Thyroid gland (tissue), 4 donors: ENCODE data around the gene SLC25A19. TPM values are rescaled to one million over a fixed set of nuclear protein-coding genes. Genes with fewer than 3 reads are reported as not detected.

Experiments
- DNase-seq, 2 donors: peaks; one replicate each; pipeline ENCODE4 v3.0.0-alpha.2; 2019
- H3K27ac ChIP-seq, 3 donors: fragments of 200-600 bp; sonication (generic); 1 replicate in 2 of 3; 2 replicates in 1 of 3; pipeline ENCODE4 v1.5.1; 2016 to 2019; ENCODE audit warnings: mild to moderate bottlenecking in 1 of 3, moderate library complexity in 1 of 3
- H3K27me3 ChIP-seq: fragments of 200-600 bp; sonication (generic); one replicate; pipeline ENCODE4 v1.5.1; 2019
- H3K36me3 ChIP-seq, 2 donors: fragments of 200-600 bp; sonication (generic); one replicate each; pipeline ENCODE4 v1.5.1; 2016 to 2019
- H3K4me1 ChIP-seq, 2 donors: fragments of 200-600 bp; sonication (generic); one replicate each; pipeline ENCODE4 v1.5.1; 2017 to 2019
- H3K4me3 ChIP-seq, 3 donors: fragments of 200-600 bp; sonication (generic); replicated peaks in 1 of 3; 1 replicate in 2 of 3; 2 replicates in 1 of 3; pipeline ENCODE4 v1.5.1; 2016; ENCODE audit warnings: mild to moderate bottlenecking in 1 of 3
- H3K9me3 ChIP-seq: fragments of 200-600 bp; sonication (generic); one replicate; pipeline ENCODE4 v1.5.1; 2017
- POLR2A ChIP-seq, 2 donors: fragments of 450-650 bp; IDR thresholded peaks; one replicate each; pipeline ENCODE4 v1.6.1; 2017; ENCODE audit warnings: antibody characterized with exemption in 2 of 2, mild to moderate bottlenecking in 2 of 2, moderate library complexity in 1 of 2
- WGBS, 2 donors: methylation state at CpG; one replicate each; pipeline ENCODE4 v1.1.5; 2017; 5-methylcytosine and 5-hydroxymethylcytosine counted together
- intact Hi-C: fragments of 100-400 bp; cut with DNase I; formaldehyde crosslinking; loops from one replicate; pipeline ENCODE4 v1.15.1; 2023
- total RNA-seq, 4 donors: library from RNA; depleted of rRNA; stranded (reverse); fragments of >200 nt; gene quantifications; one replicate each; pipeline ENCODE4 v1.2.3, GENCODE V29; 2016
- TF ChIP-seq, protein P1 (sequence below), 6 experiments: fragments of 200-600 bp in 3 of 6; fragments of 450-650 bp in 3 of 6; sonication (generic) in 3 of 6; IDR thresholded peaks; one replicate each; pipeline ENCODE4 v1.5.1; 2016 to 2019; ENCODE audit warnings: antibody characterized with exemption in 6 of 6, mild to moderate bottlenecking in 2 of 6, inconsistent platforms in 1 of 6, moderate library complexity in 1 of 6

SLC25A19 gene
- total RNA-seq, 4 donors from 2014 or later: 2.1 to 14.3 (median 12.7) TPM

DNA sequence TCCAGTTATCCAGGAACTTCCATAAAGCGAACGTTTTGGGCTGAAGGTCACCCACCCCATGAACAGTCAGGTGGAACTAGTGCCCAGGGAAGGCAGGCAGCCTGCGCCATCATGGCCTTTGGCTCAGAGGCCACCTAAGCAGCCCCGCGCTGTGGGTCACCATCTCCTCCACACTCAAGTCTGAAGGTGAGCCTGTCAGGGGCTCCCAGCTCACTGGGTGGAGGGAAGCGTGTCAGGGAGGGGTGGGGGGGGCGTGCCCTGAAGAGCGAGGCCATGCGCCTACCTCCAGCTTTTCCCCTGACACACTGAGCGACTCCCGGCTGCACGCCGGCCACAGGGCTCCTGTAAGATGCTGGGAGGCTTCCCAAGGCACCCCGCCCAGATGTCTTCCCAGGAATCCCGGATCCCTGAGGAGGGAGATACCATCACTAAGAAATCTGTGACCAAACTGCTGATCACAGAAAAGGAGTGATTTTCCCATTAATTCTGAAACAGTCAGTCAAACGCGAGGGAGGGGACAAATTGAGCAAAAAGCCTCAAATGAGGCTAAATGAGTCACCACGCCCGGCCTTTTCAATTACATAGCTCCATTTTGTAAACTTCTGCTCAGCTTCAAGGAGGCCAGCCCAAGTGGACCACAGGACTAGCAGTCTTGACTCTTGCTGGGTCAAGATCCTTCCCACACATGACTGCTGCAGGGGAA lies 26.5 kb upstream of the SLC25A19 start:
- Histone ChIP-seq H3K27me3 (no peaks in the 10 kb centered on the region), H3K9me3 (no peaks in the 10 kb centered on the region), H3K4me3 (no peak overlapping the region), H3K36me3 (peaks cover 8 to 12% of the 10 kb centered on the region in 2 donors), H3K4me1 (no peaks in the 10 kb centered on the region), H3K27ac (no peak overlapping the region)
- intact Hi-C loops: no loop called here
- no peak for DNase-seq
- 84 to 85% methylated on average over 16 to 19 of the region's 19 CpGs for WGBS, 2 donors
- TF ChIP-seq, protein P1, sequence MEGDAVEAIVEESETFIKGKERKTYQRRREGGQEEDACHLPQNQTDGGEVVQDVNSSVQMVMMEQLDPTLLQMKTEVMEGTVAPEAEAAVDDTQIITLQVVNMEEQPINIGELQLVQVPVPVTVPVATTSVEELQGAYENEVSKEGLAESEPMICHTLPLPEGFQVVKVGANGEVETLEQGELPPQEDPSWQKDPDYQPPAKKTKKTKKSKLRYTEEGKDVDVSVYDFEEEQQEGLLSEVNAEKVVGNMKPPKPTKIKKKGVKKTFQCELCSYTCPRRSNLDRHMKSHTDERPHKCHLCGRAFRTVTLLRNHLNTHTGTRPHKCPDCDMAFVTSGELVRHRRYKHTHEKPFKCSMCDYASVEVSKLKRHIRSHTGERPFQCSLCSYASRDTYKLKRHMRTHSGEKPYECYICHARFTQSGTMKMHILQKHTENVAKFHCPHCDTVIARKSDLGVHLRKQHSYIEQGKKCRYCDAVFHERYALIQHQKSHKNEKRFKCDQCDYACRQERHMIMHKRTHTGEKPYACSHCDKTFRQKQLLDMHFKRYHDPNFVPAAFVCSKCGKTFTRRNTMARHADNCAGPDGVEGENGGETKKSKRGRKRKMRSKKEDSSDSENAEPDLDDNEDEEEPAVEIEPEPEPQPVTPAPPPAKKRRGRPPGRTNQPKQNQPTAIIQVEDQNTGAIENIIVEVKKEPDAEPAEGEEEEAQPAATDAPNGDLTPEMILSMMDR (IDR thresholded peaks at IDR 0.05): no peak
- no peak for TF ChIP-seq POLR2A (IDR thresholded peaks at IDR 0.05)

- intact Hi-C loops: no loop called here
- no peaks in the 10 kb centered on the region for H3K9me3 ChIP-seq
- 83 to 87% methylated on average over 14 of the region's 14 CpGs for WGBS, 2 donors
- H3K4me3 ChIP-seq: no peak overlapping the region
- H3K27me3 ChIP-seq: no peaks in the 10 kb centered on the region
- TF ChIP-seq POLR2A (IDR thresholded peaks at IDR 0.05): no peak
- TF ChIP-seq, protein P1 (IDR thresholded peaks at IDR 0.05): no peak
- no peaks in the 10 kb centered on the region for H3K36me3 ChIP-seq
- H3K27ac ChIP-seq: no peak overlapping the region
- peaks cover 0 to 5% of the 10 kb centered on the region in 2 donors for H3K4me1 ChIP-seq
- no peak for DNase-seq
Measured at GRCh38 chr17:75313941-75314551, 24.8 kb upstream of the SLC25A19 start.

- no peak for DNase-seq
- Histone ChIP-seq H3K27me3 (no peaks in the 10 kb centered on the region), H3K27ac (no peak overlapping the region), H3K4me3 (no peak overlapping the region), H3K4me1 (peaks cover 0 to 5% of the 10 kb centered on the region in 2 donors), H3K9me3 (no peaks in the 10 kb centered on the region), H3K36me3 (no peaks in the 10 kb centered on the region)
- TF ChIP-seq, protein P1 (IDR thresholded peaks at IDR 0.05): no peak
- no peak for TF ChIP-seq POLR2A (IDR thresholded peaks at IDR 0.05)
- WGBS, 2 donors: 70 to 73% methylated on average over 18 to 20 of the region's 20 CpGs
- intact Hi-C loops: no loop called here
Measured at GRCh38 chr17:75308732-75309629, 19.7 kb upstream of the SLC25A19 start.

DNA sequence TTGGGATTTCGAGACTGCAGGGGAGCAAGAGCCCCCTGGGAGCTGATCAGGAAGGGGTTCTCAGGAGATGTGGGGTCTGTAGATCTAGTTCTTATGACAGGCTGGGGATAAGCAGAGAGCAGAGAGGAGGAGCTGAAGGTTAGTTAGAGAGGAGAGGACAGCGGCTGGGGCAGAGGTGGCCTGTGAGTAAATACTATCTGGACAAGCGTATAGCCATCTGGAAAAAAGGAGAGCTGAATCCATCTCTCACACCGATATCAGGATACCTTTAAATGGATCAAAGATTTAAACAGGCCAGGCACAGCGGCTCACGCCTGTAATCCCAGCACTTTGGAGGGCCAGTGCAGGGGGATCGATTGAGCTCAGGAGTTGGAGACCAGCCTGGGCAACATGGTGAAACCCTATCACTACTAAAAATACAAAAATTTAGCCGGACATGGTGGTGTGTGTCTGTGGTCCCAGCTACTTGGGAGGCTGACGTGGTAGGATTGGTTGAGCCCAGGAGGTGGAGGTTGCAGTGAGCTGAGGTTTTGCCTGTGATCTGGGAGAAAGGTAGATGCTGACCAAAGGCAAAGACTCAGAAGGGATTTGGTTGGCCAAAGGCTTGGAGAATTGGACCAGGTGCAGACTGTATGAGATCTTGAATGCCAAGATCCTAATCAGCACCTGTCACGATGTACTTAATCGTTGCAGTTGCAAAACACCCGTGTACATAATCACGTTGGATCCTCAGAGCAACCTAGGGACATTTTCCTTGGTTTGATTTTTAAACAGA lies 18.9 kb upstream of the SLC25A19 start:
- H3K36me3 ChIP-seq: no peaks in the 10 kb centered on the region
- no peak overlapping the region for H3K27ac ChIP-seq
- no peaks in the 10 kb centered on the region for H3K27me3 ChIP-seq
- no peak overlapping the region for H3K4me3 ChIP-seq
- intact Hi-C loops: no loop called here
- no peak for TF ChIP-seq POLR2A (IDR thresholded peaks at IDR 0.05)
- TF ChIP-seq, protein P1 (IDR thresholded peaks at IDR 0.05): no peak
- 74 to 82% methylated on average over 13 of the region's 13 CpGs for WGBS, 2 donors
- H3K9me3 ChIP-seq: no peaks in the 10 kb centered on the region
- no peak for DNase-seq
- peaks cover 0 to 5% of the 10 kb centered on the region in 2 donors for H3K4me1 ChIP-seq
